Activated CD8-positive, alpha-beta T cell treated with anti-CD3 and anti-CD28 coated beads for 36 hours (primary cell): ENCODE data around the gene RIN1. TPM values are rescaled to one million over a fixed set of nuclear protein-coding genes. Genes with fewer than 3 reads are reported as not detected.

Source experiments
- ATAC-seq: fragments of 200-7000 bp; cut with Tn5 transposase; one replicate; pipeline ENCODE4 v1.10.0; 2021; ENCODE audit warnings: mild to moderate bottlenecking, moderate library complexity
- CTCF ChIA-PET: fragments of 350-600 bp; sonication (Branson Sonifier 250); formaldehyde crosslinking; loops from one replicate; lab custom pipeline; 2021; ENCODE audit warnings: antibody characterized with exemption; lab: Charles Lee
- POLR2A ChIA-PET: fragments of 350-600 bp; sonication (Branson Sonifier 250); formaldehyde crosslinking; loops from one replicate; lab custom pipeline; 2021; ENCODE audit warnings: antibody characterized with exemption; lab: Charles Lee
- DNase-seq: peaks from one replicate; pipeline ENCODE4 v3.0.0-alpha.2; 2020
- H3K27ac Mint-ChIP-seq: one replicate; pipeline ENCODE4 v1.8.0; 2021; ENCODE audit warnings: mild to moderate bottlenecking, mixed read lengths
- H3K27me3 Mint-ChIP-seq: one replicate; pipeline ENCODE4 v1.8.0; 2021; ENCODE audit warnings: mixed read lengths
- H3K36me3 Mint-ChIP-seq: one replicate; pipeline ENCODE4 v1.8.0; 2021; ENCODE audit warnings: low read depth, mixed read lengths
- H3K4me1 Mint-ChIP-seq: one replicate; pipeline ENCODE4 v1.8.0; 2021; ENCODE audit warnings: low read depth, mixed read lengths
- H3K4me3 Mint-ChIP-seq: one replicate; pipeline ENCODE4 v1.8.0; 2021; ENCODE audit warnings: mild to moderate bottlenecking, moderate library complexity, mixed read lengths
- H3K9me3 Mint-ChIP-seq: one replicate; pipeline ENCODE4 v1.8.0; 2021; ENCODE audit warnings: mixed read lengths
- intact Hi-C: fragments of 100-400 bp; cut with micrococcal nuclease; formaldehyde crosslinking; loops from one replicate; pipeline ENCODE4 v1.10.0; 2022
- total RNA-seq, 2 experiments: library from RNA; stranded (reverse); gene quantifications; one replicate each; pipeline ENCODE4 v1.2.3, GENCODE V29; 2021
- TF ChIP-seq, protein P1 (sequence below): fragments of 200-600 bp; IDR thresholded peaks from one replicate; pipeline ENCODE4 v1.8.0; 2022; ENCODE audit warnings: antibody characterized with exemption, mild to moderate bottlenecking

The RIN1 gene
- total RNA-seq, 2 experiments from 2014 or later: 1.1 to 1.6 TPM

DNA sequence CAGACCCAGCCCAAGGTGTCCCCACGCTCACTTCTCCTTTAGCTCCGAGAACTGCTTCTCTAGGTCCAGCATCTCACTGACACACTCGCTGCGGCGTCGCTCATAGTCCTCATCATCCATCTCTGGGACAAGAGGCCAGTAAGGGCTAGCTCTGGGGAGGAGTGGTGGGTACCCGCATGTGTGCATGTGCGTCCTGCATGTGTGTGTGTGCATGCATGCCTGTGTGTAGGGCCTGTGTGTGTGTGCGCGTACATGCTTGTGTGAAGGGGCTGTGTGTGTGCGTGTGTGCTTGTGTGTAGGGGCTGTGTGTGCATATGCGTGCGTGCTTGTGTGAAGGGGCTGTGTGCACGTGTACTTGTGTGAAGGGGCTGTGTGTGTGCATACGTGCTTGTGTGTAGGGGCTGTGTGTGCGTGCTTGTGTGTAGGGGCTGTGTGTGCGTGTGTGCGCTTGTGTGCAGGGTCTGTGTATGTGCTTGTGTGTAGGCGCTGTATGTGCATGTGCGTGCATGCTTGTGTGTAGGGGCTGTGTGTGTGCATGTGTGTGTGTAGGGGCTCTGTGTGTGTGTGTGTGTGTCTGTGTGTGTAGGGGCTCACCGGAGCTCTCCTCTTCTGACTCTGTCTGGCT, 5.4 kb upstream of the RIN1 start:
- Mint-ChIP-seq H3K9me3 (no peaks in the 10 kb centered on the region), H3K27ac (no peak overlapping the region), H3K36me3 (peaks cover 35% of the 10 kb centered on the region), H3K4me3 (no peak overlapping the region), H3K4me1 (peaks cover 55% of the 10 kb centered on the region), H3K27me3 (no peaks in the 10 kb centered on the region)
- ChIA-PET CTCF (interaction anchor here (0.8 to 2.5 kb wide), 3 partner anchors 22 to 97 kb away, joined by 3 to 9 read pairs (median 3); partner anchors contain the start of gene MRPL11), POLR2A (no interaction called here)
- intact Hi-C loops: no loop called here
- ATAC-seq: no peak
- DNase-seq: no peak
- TF ChIP-seq, protein P1, sequence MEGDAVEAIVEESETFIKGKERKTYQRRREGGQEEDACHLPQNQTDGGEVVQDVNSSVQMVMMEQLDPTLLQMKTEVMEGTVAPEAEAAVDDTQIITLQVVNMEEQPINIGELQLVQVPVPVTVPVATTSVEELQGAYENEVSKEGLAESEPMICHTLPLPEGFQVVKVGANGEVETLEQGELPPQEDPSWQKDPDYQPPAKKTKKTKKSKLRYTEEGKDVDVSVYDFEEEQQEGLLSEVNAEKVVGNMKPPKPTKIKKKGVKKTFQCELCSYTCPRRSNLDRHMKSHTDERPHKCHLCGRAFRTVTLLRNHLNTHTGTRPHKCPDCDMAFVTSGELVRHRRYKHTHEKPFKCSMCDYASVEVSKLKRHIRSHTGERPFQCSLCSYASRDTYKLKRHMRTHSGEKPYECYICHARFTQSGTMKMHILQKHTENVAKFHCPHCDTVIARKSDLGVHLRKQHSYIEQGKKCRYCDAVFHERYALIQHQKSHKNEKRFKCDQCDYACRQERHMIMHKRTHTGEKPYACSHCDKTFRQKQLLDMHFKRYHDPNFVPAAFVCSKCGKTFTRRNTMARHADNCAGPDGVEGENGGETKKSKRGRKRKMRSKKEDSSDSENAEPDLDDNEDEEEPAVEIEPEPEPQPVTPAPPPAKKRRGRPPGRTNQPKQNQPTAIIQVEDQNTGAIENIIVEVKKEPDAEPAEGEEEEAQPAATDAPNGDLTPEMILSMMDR: no peak

DNA sequence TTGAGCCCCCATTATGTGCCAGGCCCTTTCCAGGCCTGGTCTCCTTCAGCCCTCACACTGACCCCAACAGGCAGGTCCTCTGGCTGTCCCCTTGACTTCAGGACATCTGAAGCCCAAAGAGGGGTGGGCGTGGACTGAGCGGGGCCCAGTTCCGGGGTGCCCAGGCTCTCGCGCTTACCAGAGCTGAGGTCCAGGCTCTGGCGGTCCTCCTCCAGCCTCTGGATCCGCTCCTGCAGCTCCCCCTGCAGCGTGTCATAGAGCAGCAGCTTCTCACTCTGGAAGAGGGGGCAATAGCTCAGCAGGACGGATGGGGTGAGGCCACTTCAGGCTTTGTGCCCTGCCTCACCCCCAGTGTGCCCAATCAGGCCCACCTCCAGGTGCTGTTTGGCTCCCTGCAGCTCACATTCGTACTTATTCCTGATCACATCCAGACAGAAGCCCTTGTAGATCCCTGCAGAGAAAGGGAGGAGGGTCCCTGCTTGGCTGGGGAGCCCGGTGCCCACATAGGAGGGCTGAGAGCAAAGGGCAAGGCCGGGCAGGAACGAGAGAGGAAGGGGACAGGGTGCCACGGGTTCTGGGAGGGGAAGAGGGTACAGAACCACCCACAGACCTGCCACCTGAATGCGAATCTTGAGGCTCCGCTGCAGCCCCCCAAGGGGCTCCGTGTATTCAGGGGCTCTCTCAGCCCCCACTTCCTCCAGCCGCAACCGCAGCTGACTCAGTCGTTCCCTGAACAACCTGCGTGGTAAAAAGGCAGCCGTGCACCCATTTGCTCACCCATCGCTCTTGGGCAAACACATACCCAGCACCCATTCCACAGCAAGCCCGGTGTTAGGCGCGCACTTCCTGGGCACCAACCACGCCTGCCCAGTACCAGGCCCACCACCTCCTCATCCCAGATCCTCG, 4.6 kb upstream of the RIN1 start:
- TF ChIP-seq, protein P1: no peak
- DNase-seq (no peak), ATAC-seq (no peak)
- H3K27me3 Mint-ChIP-seq: no peaks in the 10 kb centered on the region
- CTCF ChIA-PET: interaction anchor here (0.8 to 1.8 kb wide), 2 partner anchors 23 to 29 kb away, joined by 3 to 6 read pairs; no protein-coding TSS in a partner anchor
- peaks cover 35% of the 10 kb centered on the region for H3K36me3 Mint-ChIP-seq
- H3K9me3 Mint-ChIP-seq: no peaks in the 10 kb centered on the region
- H3K27ac Mint-ChIP-seq: no peak overlapping the region
- POLR2A ChIA-PET: interaction anchor here (1.3 kb wide), 1 partner anchor 15 kb away, joined by 6 read pairs; no protein-coding TSS in a partner anchor
- intact Hi-C loops: no loop called here
- H3K4me1 Mint-ChIP-seq: peaks cover 56% of the 10 kb centered on the region
- no peak overlapping the region for H3K4me3 Mint-ChIP-seq

DNA sequence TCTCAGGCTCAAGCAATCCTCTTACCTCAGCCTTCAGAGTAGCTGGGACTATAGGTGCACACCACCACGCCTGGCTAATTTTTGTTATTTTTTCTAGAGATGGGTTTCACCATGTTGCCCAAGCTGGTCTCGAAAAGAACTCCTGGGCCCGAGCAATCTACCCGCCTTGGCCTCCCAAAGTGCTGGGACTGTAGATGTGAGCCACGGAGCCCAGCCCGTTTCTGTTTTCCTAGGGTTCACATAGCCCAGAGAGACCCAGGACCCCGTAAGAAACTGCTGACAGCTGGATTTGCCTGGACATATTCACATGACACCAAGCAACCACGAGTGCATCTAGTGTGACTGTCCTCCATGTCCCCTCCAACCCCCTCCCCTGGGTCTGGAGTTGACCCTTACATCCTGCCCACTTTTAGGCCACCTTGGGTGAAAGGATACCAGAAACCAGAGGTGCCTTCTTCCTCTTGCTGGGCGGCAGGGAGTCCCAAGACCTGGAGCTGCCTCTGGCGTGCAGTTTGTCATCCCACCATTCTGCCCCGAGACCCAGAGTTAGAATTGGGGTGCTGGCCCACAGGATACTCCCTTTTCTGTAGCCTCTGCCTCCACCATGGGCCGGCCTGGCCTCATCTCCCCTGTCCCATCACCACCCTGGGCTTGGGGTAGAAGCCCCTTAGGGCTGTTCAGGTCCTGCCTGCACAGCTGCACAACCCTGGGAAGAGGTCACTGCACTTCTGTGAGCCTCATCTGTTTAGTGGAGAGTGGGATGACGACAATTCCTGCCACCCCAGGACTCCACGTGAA, 3.7 kb upstream of the RIN1 start:
- Mint-ChIP-seq H3K36me3 (peaks cover 35% of the 10 kb centered on the region), H3K4me3 (no peak overlapping the region), H3K27me3 (no peaks in the 10 kb centered on the region), H3K9me3 (no peaks in the 10 kb centered on the region), H3K4me1 (peaks cover 52% of the 10 kb centered on the region), H3K27ac (no peak overlapping the region)
- TF ChIP-seq, protein P1: no peak
- DNase-seq: no peak
- POLR2A ChIA-PET: interaction anchor here (1.3 kb wide), 1 partner anchor 14 kb away, joined by 6 read pairs; no protein-coding TSS in a partner anchor
- CTCF ChIA-PET: interaction anchor here (1.2 to 1.8 kb wide), 2 partner anchors 11 to 28 kb away, joined by 4 to 6 read pairs; no protein-coding TSS in a partner anchor
- ATAC-seq: no peak
- intact Hi-C loops: no loop called here

DNA sequence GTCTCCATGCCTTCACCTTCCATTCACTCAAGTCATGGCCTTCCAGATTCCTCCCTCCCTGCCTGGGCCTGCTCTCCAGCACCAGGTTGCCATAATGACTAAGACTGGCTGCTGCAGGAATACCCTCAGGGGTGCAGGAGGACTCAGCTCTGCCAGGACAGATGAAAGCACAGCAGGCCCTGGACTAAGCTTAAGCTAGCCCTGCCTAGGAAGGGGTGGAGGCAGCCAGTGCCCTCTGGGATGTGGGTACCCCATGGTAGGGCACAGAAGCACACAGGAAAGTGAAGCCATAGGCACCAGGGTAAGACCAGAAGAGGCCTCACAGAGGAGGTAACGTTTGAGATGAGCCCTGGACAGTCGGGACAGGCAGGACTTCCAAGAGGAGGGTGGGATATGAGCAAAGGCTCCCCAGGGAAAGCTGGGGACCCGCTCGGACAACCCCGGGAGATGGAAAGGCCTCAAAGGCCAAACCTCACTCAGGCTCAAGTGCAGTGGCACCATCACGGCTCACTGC, 3.0 kb upstream of the RIN1 start:
- Mint-ChIP-seq H3K4me3 (no peak overlapping the region), H3K4me1 (peaks cover 49% of the 10 kb centered on the region), H3K9me3 (no peaks in the 10 kb centered on the region), H3K27me3 (no peaks in the 10 kb centered on the region), H3K36me3 (peaks cover 35% of the 10 kb centered on the region), H3K27ac (peak overlapping the region; percentile 59)
- DNase-seq: no peak
- ChIA-PET CTCF (interaction anchor here (1.2 to 1.8 kb wide), 2 partner anchors 10 to 27 kb away, joined by 4 to 6 read pairs; no protein-coding TSS in a partner anchor), POLR2A (interaction anchor here (0.5 kb wide), 1 partner anchor 53 kb away, joined by 3 read pairs; no protein-coding TSS in a partner anchor)
- ATAC-seq: no peak
- intact Hi-C loops: no loop called here
- TF ChIP-seq, protein P1: no peak
